ENCODE data around the gene MATCAP1. TPM values are rescaled to one million over a fixed set of nuclear protein-coding genes. Genes with fewer than 3 reads are reported as not detected.

The MATCAP1 gene
- total RNA-seq, 1 experiment from 2014 or later = 51.2 TPM

- no peak overlapping the region for H3K9ac ChIP-seq (ENCODE audit: extremely low read depth, insufficient read length, low read length)
- no peak overlapping the region for H2AK5ac ChIP-seq (ENCODE audit: insufficient read length, low read length)
- Mint-ChIP-seq H3K27me3 (ENCODE audit: low read depth) (peaks cover 17% of the 10 kb centered on the region), H3K36me3 (ENCODE audit: insufficient read depth in 1 of 3, low read depth in 3 of 3) (peaks cover 13 to 59% (median 59%) of the 10 kb centered on the region in 3 experiments), H3K9me3 (peaks cover 0 to 3% of the 10 kb centered on the region in 2 experiments; a peak in 2 of 5 replicates), H3K4me1 (peaks cover 10 to 14% of the 10 kb centered on the region in 2 experiments), H3K4me3 (no peak overlapping the region), H3K27ac (peak overlapping the region in 1 of 3 experiments; percentile 8; a peak in 1 of 7 replicates)
- no peak overlapping the region for H3K56ac ChIP-seq (ENCODE audit: insufficient read length, low read depth, low read length)
- H2BK20ac ChIP-seq (ENCODE audit: low read depth, low read length, poor library complexity, severe bottlenecking) = no peak overlapping the region
- no peak overlapping the region for H3K27ac ChIP-seq (ENCODE audit: insufficient read length, low read depth, low read length)
- H2BK120ac ChIP-seq (ENCODE audit: low read depth, low read length, poor library complexity, severe bottlenecking) = no peak overlapping the region
- no peak overlapping the region for H2BK5ac ChIP-seq (ENCODE audit: insufficient read length, low read length)
- H3K4me1 ChIP-seq (ENCODE audit: insufficient read depth, low read length) = no peaks in the 10 kb centered on the region
- H4K91ac ChIP-seq (ENCODE audit: insufficient read length, low read depth, low read length) = no peak overlapping the region
- H2BK15ac ChIP-seq (ENCODE audit: low read depth, low read length) = no peak overlapping the region
- no peak overlapping the region for H3K18ac ChIP-seq (ENCODE audit: insufficient read length, low read depth, low read length)
- no peaks in the 10 kb centered on the region for H3K79me1 ChIP-seq (ENCODE audit: insufficient read depth, low read depth, low read length, poor library complexity, severe bottlenecking)
- no peak overlapping the region for H2BK12ac ChIP-seq (ENCODE audit: insufficient read length, low read depth, low read length)
- TF ChIP-seq CTCF (conservative IDR thresholded peaks at IDR 0.05) = no peak
- no peak overlapping the region for H3K4ac ChIP-seq (ENCODE audit: low read depth, low read length)
- DNase-seq = no peak
- H3K23ac ChIP-seq (ENCODE audit: insufficient read length, low read depth, low read length) = no peak overlapping the region
- no peak overlapping the region for H3K4me2 ChIP-seq (ENCODE audit: insufficient read depth, insufficient read length, low read length)
- no CpG with 5 or more reads among the region's 4 CpGs for WGBS (ENCODE audit: extremely low coverage, insufficient read length, low lambda C conversion rate)
- H3K27me3 ChIP-seq (ENCODE audit: insufficient read depth, low read length) = peaks cover 6% of the 10 kb centered on the region; the same call in 1 of the 2 replicates
- no peaks in the 10 kb centered on the region for H4K20me1 ChIP-seq (ENCODE audit: control insufficient read depth, insufficient read depth, insufficient read length)
- no peak overlapping the region for H4K5ac ChIP-seq (ENCODE audit: insufficient read length, low read depth, low read length)
- H2AFZ ChIP-seq (ENCODE audit: low read length) = no peak overlapping the region
- H4K8ac ChIP-seq (replicated peaks; ENCODE audit: insufficient read length, low read depth, low read length) = no peak overlapping the region
- no peaks in the 10 kb centered on the region for H3K79me2 ChIP-seq (ENCODE audit: insufficient read depth, low read length)
- H3K14ac ChIP-seq (ENCODE audit: insufficient read depth, low read length) = no peak overlapping the region
- H3T11ph ChIP-seq (ENCODE audit: low read length) = no peak overlapping the region
- peaks cover 5% of the 10 kb centered on the region for H3K23me2 ChIP-seq (ENCODE audit: insufficient read length, low read depth, low read length, poor library complexity, severe bottlenecking)
- H3K9me3 ChIP-seq (ENCODE audit: control insufficient read depth, low read depth, low read length) = no peaks in the 10 kb centered on the region
These were observed 36.2 kb downstream of the MATCAP1 start for GRCh38 chr16:67147437-67148140.

All from H9 (cell line).